ENCODE data around the gene C20orf141.
A peak's percentile ranks its signal among the peaks of the same experiment; 100 is the strongest.

The C20orf141 gene

DNA sequence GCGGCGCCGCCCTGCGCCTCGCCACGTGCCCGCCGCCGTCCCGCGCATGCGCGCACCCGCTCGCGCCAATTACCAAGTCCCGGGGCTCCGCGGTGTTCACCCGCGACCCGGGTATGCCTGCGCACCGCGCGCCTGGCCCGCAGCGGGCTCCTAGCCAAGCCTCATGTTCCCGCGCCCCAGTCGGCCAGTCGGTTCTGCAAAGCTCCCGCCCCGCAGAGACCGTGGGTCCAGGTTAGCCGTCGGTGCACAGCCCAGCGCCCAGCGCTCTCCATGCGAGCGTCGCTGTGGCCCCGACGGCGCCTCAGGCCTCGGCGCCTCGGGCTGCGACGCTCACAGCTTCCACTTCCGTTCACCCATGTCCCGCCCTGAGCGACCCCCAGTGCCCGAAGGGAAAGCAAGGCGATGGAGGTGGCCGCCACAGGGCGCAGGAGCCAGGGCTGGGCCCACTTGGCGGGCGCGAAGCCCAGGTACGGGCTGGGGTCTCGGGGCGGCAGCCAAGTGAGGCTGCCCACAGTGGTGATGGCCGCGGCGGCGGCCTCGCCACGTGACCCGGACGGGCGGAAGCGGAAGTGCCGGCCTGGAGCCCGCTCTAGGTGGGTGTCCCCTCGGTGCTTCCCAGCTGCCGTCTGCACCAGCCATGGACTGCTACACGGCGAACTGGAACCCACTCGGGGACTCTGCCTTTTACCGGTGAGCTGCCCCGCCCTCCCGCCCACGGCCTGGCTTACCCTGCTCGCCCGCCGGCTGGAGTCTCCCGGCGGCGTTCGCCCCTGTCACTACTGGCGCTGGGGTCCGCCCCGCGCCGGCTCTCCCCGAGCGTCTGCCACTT lies 25.6 kb downstream of the C20orf141 start, which contains the start of the genes PCED1A and VPS16 (continued):
- no peak for TF ChIP-seq ZNF776 (tag by site-specific recombination; IDR thresholded peaks at IDR 0.05; ENCODE audit: borderline replicate concordance)
- no peak for TF ChIP-seq ZNF239 (tag by site-specific recombination; IDR thresholded peaks at IDR 0.05)
- no peak for TF ChIP-seq ZNF558 (tag by site-specific recombination; IDR thresholded peaks at IDR 0.05)
- no peak for TF ChIP-seq BCL11A (tag by site-specific recombination; IDR thresholded peaks at IDR 0.05; ENCODE audit: low read depth)
- no peak for TF ChIP-seq ZNF426 (tag by site-specific recombination; IDR thresholded peaks at IDR 0.05)
- TF ChIP-seq, protein P1, sequence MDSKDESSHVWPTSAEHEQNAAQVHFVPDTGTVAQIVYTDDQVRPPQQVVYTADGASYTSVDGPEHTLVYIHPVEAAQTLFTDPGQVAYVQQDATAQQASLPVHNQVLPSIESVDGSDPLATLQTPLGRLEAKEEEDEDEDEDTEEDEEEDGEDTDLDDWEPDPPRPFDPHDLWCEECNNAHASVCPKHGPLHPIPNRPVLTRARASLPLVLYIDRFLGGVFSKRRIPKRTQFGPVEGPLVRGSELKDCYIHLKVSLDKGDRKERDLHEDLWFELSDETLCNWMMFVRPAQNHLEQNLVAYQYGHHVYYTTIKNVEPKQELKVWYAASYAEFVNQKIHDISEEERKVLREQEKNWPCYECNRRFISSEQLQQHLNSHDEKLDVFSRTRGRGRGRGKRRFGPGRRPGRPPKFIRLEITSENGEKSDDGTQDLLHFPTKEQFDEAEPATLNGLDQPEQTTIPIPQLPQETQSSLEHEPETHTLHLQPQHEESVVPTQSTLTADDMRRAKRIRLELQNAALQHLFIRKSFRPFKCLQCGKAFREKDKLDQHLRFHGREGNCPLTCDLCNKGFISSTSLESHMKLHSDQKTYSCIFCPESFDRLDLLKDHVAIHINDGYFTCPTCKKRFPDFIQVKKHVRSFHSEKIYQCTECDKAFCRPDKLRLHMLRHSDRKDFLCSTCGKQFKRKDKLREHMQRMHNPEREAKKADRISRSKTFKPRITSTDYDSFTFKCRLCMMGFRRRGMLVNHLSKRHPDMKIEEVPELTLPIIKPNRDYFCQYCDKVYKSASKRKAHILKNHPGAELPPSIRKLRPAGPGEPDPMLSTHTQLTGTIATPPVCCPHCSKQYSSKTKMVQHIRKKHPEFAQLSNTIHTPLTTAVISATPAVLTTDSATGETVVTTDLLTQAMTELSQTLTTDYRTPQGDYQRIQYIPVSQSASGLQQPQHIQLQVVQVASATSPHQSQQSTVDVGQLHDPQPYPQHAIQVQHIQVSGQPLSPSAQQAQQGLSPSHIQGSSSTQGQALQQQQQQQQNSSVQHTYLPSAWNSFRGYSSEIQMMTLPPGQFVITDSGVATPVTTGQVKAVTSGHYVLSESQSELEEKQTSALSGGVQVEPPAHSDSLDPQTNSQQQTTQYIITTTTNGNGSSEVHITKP (tag by site-specific recombination; IDR thresholded peaks at IDR 0.05): no peak
- TF ChIP-seq REPIN1 (tag by site-specific recombination; IDR thresholded peaks at IDR 0.05; ENCODE audit: low read depth): no peak
- TF ChIP-seq ZNF354C (tag by site-specific recombination; IDR thresholded peaks at IDR 0.05; ENCODE audit: borderline replicate concordance, low read depth): no peak
- TF ChIP-seq, protein P2, sequence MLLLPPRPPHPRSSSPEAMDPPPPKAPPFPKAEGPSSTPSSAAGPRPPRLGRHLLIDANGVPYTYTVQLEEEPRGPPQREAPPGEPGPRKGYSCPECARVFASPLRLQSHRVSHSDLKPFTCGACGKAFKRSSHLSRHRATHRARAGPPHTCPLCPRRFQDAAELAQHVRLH (tag by site-specific recombination; IDR thresholded peaks at IDR 0.05): no peak
- TF ChIP-seq ZNF677 (tag by site-specific recombination; IDR thresholded peaks at IDR 0.05): no peak
- TF ChIP-seq GLI4 (tag by site-specific recombination; IDR thresholded peaks at IDR 0.05): no peak
- TF ChIP-seq KLF7 (tag by site-specific recombination; IDR thresholded peaks at IDR 0.05; ENCODE audit: borderline replicate concordance): no peak; the same call in 1 of the 2 replicates
- TF ChIP-seq, protein P3, sequence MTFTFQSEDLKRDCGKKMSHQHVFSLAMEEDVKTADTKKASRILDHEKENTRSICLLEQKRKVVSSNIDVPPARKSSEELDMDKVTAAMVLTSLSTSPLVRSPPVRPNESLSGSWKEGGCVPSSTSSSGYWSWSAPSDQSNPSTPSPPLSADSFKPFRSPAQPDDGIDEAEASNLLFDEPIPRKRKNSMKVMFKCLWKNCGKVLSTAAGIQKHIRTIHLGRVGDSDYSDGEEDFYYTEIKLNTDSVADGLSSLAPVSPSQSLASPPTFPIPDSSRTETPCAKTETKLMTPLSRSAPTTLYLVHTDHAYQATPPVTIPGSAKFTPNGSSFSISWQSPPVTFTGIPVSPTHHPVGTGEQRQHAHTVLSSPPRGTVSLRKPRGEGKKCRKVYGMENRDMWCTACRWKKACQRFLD (tag by site-specific recombination; IDR thresholded peaks at IDR 0.05): no peak
- no peak for TF ChIP-seq ZNF155 (tag by site-specific recombination; IDR thresholded peaks at IDR 0.05)
- TF ChIP-seq, protein P4, sequence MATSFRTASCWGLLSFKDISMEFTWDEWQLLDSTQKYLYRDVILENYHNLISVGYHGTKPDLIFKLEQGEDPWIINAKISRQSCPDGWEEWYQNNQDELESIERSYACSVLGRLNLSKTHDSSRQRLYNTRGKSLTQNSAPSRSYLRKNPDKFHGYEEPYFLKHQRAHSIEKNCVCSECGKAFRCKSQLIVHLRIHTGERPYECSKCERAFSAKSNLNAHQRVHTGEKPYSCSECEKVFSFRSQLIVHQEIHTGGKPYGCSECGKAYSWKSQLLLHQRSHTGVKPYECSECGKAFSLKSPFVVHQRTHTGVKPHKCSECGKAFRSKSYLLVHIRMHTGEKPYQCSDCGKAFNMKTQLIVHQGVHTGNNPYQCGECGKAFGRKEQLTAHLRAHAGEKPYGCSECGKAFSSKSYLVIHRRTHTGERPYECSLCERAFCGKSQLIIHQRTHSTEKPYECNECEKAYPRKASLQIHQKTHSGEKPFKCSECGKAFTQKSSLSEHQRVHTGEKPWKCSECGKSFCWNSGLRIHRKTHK (tag by site-specific recombination; IDR thresholded peaks at IDR 0.05): no peak
- TF ChIP-seq ZNF544 (tag by site-specific recombination; IDR thresholded peaks at IDR 0.05): no peak
- TF ChIP-seq ZNF350 (tag by site-specific recombination; IDR thresholded peaks at IDR 0.05): no peak
- peak; percentile 84 for TF ChIP-seq ZNF76 (tag by site-specific recombination; IDR thresholded peaks at IDR 0.05; ENCODE audit: borderline replicate concordance, low read depth)
- TF ChIP-seq ZNF324 (tag by site-specific recombination; IDR thresholded peaks at IDR 0.05): peak; percentile 62; the same call in 1 of the 2 replicates
- TF ChIP-seq, protein P5, sequence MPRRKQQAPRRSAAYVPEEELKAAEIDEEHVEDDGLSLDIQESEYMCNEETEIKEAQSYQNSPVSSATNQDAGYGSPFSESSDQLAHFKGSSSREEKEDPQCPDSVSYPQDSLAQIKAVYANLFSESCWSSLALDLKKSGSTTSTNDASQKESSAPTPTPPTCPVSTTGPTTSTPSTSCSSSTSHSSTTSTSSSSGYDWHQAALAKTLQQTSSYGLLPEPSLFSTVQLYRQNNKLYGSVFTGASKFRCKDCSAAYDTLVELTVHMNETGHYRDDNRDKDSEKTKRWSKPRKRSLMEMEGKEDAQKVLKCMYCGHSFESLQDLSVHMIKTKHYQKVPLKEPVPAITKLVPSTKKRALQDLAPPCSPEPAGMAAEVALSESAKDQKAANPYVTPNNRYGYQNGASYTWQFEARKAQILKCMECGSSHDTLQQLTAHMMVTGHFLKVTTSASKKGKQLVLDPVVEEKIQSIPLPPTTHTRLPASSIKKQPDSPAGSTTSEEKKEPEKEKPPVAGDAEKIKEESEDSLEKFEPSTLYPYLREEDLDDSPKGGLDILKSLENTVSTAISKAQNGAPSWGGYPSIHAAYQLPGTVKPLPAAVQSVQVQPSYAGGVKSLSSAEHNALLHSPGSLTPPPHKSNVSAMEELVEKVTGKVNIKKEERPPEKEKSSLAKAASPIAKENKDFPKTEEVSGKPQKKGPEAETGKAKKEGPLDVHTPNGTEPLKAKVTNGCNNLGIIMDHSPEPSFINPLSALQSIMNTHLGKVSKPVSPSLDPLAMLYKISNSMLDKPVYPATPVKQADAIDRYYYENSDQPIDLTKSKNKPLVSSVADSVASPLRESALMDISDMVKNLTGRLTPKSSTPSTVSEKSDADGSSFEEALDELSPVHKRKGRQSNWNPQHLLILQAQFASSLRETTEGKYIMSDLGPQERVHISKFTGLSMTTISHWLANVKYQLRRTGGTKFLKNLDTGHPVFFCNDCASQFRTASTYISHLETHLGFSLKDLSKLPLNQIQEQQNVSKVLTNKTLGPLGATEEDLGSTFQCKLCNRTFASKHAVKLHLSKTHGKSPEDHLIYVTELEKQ (tag by site-specific recombination; IDR thresholded peaks at IDR 0.05; ENCODE audit: borderline replicate concordance): no peak
- TF ChIP-seq, protein P6, sequence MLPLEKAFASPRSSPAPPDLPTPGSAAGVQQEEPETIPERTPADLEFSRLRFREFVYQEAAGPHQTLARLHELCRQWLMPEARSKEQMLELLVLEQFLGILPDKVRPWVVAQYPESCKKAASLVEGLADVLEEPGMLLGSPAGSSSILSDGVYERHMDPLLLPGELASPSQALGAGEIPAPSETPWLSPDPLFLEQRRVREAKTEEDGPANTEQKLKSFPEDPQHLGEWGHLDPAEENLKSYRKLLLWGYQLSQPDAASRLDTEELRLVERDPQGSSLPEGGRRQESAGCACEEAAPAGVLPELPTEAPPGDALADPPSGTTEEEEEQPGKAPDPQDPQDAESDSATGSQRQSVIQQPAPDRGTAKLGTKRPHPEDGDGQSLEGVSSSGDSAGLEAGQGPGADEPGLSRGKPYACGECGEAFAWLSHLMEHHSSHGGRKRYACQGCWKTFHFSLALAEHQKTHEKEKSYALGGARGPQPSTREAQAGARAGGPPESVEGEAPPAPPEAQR (tag by site-specific recombination; IDR thresholded peaks at IDR 0.05): no peak
- no peak for TF ChIP-seq HOXA7 (CRISPR knock-in tag; IDR thresholded peaks at IDR 0.05; ENCODE audit: borderline replicate concordance)
- TF ChIP-seq FEZF1 (tag by site-specific recombination; IDR thresholded peaks at IDR 0.05): no peak
- TF ChIP-seq, protein P7, sequence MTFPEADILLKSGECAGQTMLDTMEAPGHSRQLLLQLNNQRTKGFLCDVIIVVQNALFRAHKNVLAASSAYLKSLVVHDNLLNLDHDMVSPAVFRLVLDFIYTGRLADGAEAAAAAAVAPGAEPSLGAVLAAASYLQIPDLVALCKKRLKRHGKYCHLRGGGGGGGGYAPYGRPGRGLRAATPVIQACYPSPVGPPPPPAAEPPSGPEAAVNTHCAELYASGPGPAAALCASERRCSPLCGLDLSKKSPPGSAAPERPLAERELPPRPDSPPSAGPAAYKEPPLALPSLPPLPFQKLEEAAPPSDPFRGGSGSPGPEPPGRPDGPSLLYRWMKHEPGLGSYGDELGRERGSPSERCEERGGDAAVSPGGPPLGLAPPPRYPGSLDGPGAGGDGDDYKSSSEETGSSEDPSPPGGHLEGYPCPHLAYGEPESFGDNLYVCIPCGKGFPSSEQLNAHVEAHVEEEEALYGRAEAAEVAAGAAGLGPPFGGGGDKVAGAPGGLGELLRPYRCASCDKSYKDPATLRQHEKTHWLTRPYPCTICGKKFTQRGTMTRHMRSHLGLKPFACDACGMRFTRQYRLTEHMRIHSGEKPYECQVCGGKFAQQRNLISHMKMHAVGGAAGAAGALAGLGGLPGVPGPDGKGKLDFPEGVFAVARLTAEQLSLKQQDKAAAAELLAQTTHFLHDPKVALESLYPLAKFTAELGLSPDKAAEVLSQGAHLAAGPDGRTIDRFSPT (tag by site-specific recombination; IDR thresholded peaks at IDR 0.05): no peak; the same call in 1 of the 2 replicates
- TF ChIP-seq KLF1 (tag by site-specific recombination; IDR thresholded peaks at IDR 0.05): no peak
